ENCODE measurements around the gene EXOC4. TPM values are rescaled to one million over a fixed set of nuclear protein-coding genes. Genes with fewer than 3 reads are reported as not detected.

The EXOC4 gene
- total and polyA plus RNA-seq, 2 of the 8 experiments (the other 6 are each of a cell fraction or from before 2014, with no cell fraction given) = 27.0 to 67.3 TPM

DNA sequence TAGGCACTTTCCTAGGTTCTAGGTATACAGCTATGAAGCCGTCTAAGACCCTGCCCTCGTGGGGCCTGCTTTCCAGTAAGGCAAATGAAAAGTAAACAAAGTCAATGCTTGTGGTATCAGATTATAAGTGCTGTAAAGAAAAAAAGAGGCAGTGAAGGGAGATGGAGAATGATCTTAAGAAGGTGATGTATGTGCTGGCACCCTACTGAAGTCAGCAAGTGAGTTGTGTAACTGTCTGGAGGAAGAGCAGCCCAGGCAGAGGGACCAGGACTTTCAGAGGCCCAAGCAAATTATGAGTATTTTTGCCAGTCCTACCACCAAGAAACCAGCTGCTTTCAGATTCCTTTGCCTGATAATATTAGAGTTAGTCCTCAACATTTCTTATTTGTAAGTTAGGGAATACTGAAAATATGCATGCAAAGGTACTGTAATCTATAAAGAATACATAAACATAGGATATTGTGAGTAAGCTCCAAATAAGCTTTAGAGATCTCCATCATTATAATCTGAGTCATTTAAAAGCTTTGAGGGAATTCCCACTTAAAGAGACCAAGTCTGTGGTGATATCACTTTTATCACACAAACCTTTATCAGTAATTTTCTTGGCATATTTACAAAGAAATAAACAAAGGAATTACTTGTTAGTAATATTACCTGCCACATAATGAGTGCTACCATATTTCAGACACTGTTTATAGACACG lies 545.1 kb downstream of the EXOC4 start:
- H4K5ac ChIP-seq (ENCODE audit: insufficient read length, low read depth, low read length) = no peak overlapping the region
- no peak overlapping the region for H3K27ac ChIP-seq (ENCODE audit: low read depth, low read length)
- no peak overlapping the region for H3K4ac ChIP-seq (replicated peaks; ENCODE audit: insufficient read length, low read depth, low read length)
- H2BK20ac ChIP-seq (ENCODE audit: low read length) = no peak overlapping the region
- H3K79me1 ChIP-seq (ENCODE audit: low read depth, low read length) = no peaks in the 10 kb centered on the region
- H3K18ac ChIP-seq (ENCODE audit: extremely low read depth, low read length) = no peak overlapping the region
- H3K56ac ChIP-seq (replicated peaks; ENCODE audit: insufficient read length, low read depth, low read length) = no peak overlapping the region
- H2BK12ac ChIP-seq (ENCODE audit: low read depth, low read length) = no peak overlapping the region
- no peak overlapping the region for H3K14ac ChIP-seq (ENCODE audit: insufficient read length)
- 81% methylated on average over 3 of the region's 3 CpGs; no CpG with 5 or more reads in 1 of the 2 experiments for WGBS, 2 experiments (ENCODE audit: extremely low coverage in 1 of 2, insufficient coverage in 1 of 2, insufficient read length in 1 of 2, insufficient replicate concordance in 2 of 2, low coverage in 1 of 2, low lambda C conversion rate in 2 of 2, missing lambda C conversion rate in 1 of 2)
- H3K36me3 ChIP-seq (ENCODE audit: control insufficient read depth in 2 of 4, insufficient read depth in 4 of 4, low read length in 3 of 4) = no peaks in the 10 kb centered on the region
- H2AFZ ChIP-seq (ENCODE audit: low read length) = no peak overlapping the region
- no peaks in the 10 kb centered on the region for H3K23me2 ChIP-seq (ENCODE audit: low read depth, low read length)
- no peak overlapping the region for H3K9ac ChIP-seq (replicated peaks in 1 of 4; ENCODE audit: extremely low read depth in 1 of 4, low read depth in 3 of 4, low read length in 3 of 4)
- H4K20me1 ChIP-seq (replicated peaks in 1 of 2; ENCODE audit: control insufficient read depth in 1 of 2, insufficient read depth in 2 of 2, low read length in 2 of 2) = no peaks in the 10 kb centered on the region
- H3K23ac ChIP-seq (ENCODE audit: insufficient read length) = no peak overlapping the region
- no peak overlapping the region for H2BK15ac ChIP-seq (ENCODE audit: low read length)
- H3K4me3 ChIP-seq (ENCODE audit: extremely low read depth in 1 of 4, insufficient read depth in 2 of 4, low read depth in 3 of 4, low read length in 4 of 4) = no peak overlapping the region
- POLR2A ChIA-PET (ENCODE audit: partially characterized antibody) = interaction anchor here (0.5 kb wide), 1 partner anchor 351 kb away, joined by 5 read pairs; no protein-coding TSS in a partner anchor
- H4K8ac ChIP-seq (ENCODE audit: extremely low read depth, insufficient read depth, low read length) = no peak overlapping the region
- CTCF ChIA-PET (ENCODE audit: partially characterized antibody) = interaction anchor here (0.8 to 1.2 kb wide), 2 partner anchors 9 to 12 kb away, joined by 3 to 5 read pairs; no protein-coding TSS in a partner anchor
- no peak overlapping the region for H2BK5ac ChIP-seq (ENCODE audit: low read depth, low read length)
- FAIRE-seq (no peak), DNase-seq (ENCODE audit: low read depth in 1 of 2, low spot score in 2 of 2) (no peak)
- H3K79me2 ChIP-seq (ENCODE audit: control insufficient read depth in 1 of 2, insufficient read depth in 2 of 2, low read length in 2 of 2) = no peaks in the 10 kb centered on the region
- H3K4me1 ChIP-seq (replicated peaks in 1 of 4; ENCODE audit: control insufficient read depth in 3 of 4, insufficient read depth in 4 of 4, low read length in 3 of 4) = no peaks in the 10 kb centered on the region
- no peak overlapping the region for H3K4me2 ChIP-seq (ENCODE audit: insufficient read depth in 1 of 2, low read depth in 2 of 2, low read length in 2 of 2)
- H3K27me3 ChIP-seq (replicated peaks in 1 of 4; ENCODE audit: control insufficient read depth in 3 of 4, extremely low read depth in 1 of 4, insufficient read depth in 3 of 4, low read length in 3 of 4) = no peaks in the 10 kb centered on the region
- H4K91ac ChIP-seq (replicated peaks; ENCODE audit: insufficient read length, low read length) = no peak overlapping the region
- no peak overlapping the region for H2BK120ac ChIP-seq (replicated peaks; ENCODE audit: low read depth, low read length)
- H3K9me3 ChIP-seq (ENCODE audit: insufficient read depth in 2 of 2, low read depth in 1 of 2, low read length in 1 of 2) = no peaks in the 10 kb centered on the region
- H2AK5ac ChIP-seq (ENCODE audit: low read depth, low read length) = no peak overlapping the region
- TF ChIP-seq EGR1 (IDR thresholded peaks at IDR 0.05; ENCODE audit: borderline replicate concordance, low read depth, low read length) (no peak), KDM1A (IDR thresholded peaks at IDR 0.05; ENCODE audit: borderline replicate concordance, low read length) (no peak), JUN (IDR thresholded peaks at IDR 0.05; ENCODE audit: low read depth, low read length) (no peak), CEBPB (IDR thresholded peaks at IDR 0.05; ENCODE audit: low read depth, low read length) (no peak), TCF12 (IDR thresholded peaks at IDR 0.05; ENCODE audit: low read depth, low read length) (no peak), RFX5 (IDR thresholded peaks at IDR 0.05; ENCODE audit: borderline replicate concordance, low read depth, low read length) (no peak)
- TF ChIP-seq, protein P1, sequence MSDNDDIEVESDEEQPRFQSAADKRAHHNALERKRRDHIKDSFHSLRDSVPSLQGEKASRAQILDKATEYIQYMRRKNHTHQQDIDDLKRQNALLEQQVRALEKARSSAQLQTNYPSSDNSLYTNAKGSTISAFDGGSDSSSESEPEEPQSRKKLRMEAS (IDR thresholded peaks at IDR 0.05) = no peak
